Hepatocyte (in vitro differentiated cells): ENCODE measurements around the gene CSNK1G1.

Experiments
- CTCF ChIP-seq: fragments of 200-600 bp; sonication (generic); IDR thresholded peaks from 2 replicates; pipeline ENCODE4 v1.5.1; 2016; ENCODE audit warnings: antibody characterized with exemption, mild to moderate bottlenecking; ENCODE audit not compliant: poor library complexity
- EZH2 ChIP-seq: fragments of 200-600 bp; sonication (generic); IDR thresholded peaks from 2 replicates; pipeline ENCODE4 v1.6.1; 2016; ENCODE audit warnings: antibody characterized with exemption, mild to moderate bottlenecking, borderline replicate concordance

GRCh38 chr15:64211696-64212095 lies 144.3 kb downstream of the CSNK1G1 start:
- TF ChIP-seq EZH2 (no peak), CTCF (no peak)
